ENCODE measurements around the gene SYCE1.

DNA sequence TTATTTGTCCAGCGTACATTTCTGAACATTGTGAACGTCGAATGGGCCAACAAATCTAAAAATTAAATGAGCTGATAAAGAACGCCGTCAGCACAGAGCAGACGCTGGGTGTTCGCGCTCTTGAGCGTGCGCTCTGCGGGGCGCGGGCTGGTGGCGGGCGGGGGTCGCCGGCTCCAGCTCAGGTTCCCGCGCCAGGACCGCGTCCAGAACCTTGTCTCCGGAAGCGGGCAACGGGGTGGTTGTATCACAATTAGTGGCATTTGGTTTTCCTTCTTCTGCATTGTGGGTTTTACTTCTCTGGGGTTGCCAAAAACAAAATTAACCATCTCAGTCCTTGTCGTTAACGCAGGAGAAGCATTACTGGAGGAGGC lies 35.8 kb downstream of the SYCE1 start:
- TF ChIP-seq, protein P1, sequence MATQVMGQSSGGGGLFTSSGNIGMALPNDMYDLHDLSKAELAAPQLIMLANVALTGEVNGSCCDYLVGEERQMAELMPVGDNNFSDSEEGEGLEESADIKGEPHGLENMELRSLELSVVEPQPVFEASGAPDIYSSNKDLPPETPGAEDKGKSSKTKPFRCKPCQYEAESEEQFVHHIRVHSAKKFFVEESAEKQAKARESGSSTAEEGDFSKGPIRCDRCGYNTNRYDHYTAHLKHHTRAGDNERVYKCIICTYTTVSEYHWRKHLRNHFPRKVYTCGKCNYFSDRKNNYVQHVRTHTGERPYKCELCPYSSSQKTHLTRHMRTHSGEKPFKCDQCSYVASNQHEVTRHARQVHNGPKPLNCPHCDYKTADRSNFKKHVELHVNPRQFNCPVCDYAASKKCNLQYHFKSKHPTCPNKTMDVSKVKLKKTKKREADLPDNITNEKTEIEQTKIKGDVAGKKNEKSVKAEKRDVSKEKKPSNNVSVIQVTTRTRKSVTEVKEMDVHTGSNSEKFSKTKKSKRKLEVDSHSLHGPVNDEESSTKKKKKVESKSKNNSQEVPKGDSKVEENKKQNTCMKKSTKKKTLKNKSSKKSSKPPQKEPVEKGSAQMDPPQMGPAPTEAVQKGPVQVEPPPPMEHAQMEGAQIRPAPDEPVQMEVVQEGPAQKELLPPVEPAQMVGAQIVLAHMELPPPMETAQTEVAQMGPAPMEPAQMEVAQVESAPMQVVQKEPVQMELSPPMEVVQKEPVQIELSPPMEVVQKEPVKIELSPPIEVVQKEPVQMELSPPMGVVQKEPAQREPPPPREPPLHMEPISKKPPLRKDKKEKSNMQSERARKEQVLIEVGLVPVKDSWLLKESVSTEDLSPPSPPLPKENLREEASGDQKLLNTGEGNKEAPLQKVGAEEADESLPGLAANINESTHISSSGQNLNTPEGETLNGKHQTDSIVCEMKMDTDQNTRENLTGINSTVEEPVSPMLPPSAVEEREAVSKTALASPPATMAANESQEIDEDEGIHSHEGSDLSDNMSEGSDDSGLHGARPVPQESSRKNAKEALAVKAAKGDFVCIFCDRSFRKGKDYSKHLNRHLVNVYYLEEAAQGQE (IDR thresholded peaks at IDR 0.05; ENCODE audit: insufficient read depth in 1 of 2, low read depth in 2 of 2, low read length in 2 of 2): no peak
- TF ChIP-seq SIN3A (IDR thresholded peaks at IDR 0.05; ENCODE audit: borderline replicate concordance, insufficient read depth, low read length): no peak
